Neural cell (in vitro differentiated cells): ENCODE data around the gene RAB39B. TPM values are rescaled to one million over a fixed set of nuclear protein-coding genes. Genes with fewer than 3 reads are reported as not detected.

ENCODE experiments used
- H2AFZ ChIP-seq: fragments of 200-600, 300-800 bp; sonication (generic), shearing (Covaris generic); 2 replicates; pipeline ENCODE4 v1.6.0; 2014; ENCODE audit warnings: low read depth, mild to moderate bottlenecking, antibody characterized with exemption, low read length, moderate library complexity
- H3F3A ChIP-seq: fragments of 200-600 bp; shearing (Covaris generic); 2 replicates; pipeline ENCODE4 v1.6.1; 2016; ENCODE audit warnings: mild to moderate bottlenecking, moderate library complexity, mixed read lengths, antibody characterized with exemption, low read length; ENCODE audit not compliant: insufficient read depth, poor library complexity, severe bottlenecking
- H3K27ac ChIP-seq: fragments of 200-600, 300-800 bp; sonication (generic), shearing (Covaris generic); 2 replicates; pipeline ENCODE4 v1.5.1; 2014; ENCODE audit warnings: mild to moderate bottlenecking, low read length, moderate library complexity
- H3K27me3 ChIP-seq: fragments of 300-800, 200-600 bp; sonication (generic), shearing (Covaris generic); 2 replicates; pipeline ENCODE4 v1.6.0; 2014; ENCODE audit warnings: mild to moderate bottlenecking, low read depth, low read length, moderate library complexity; ENCODE audit not compliant: insufficient read depth
- H3K36me3 ChIP-seq: fragments of 300-800, 200-600 bp; sonication (generic), shearing (Covaris generic); 2 replicates; pipeline ENCODE4 v1.5.1; 2014; ENCODE audit warnings: mild to moderate bottlenecking, antibody characterized with exemption, low read length, moderate library complexity; ENCODE audit not compliant: insufficient read depth
- H3K4me2 ChIP-seq: fragments of 300-800, 200-600 bp; sonication (generic), shearing (Covaris generic); 2 replicates; pipeline ENCODE4 v1.6.0; 2014; ENCODE audit warnings: mild to moderate bottlenecking, low read length
- H3K4me3 ChIP-seq: fragments of 300-800, 200-600 bp; sonication (generic), shearing (Covaris generic); 2 replicates; pipeline ENCODE4 v1.5.1; 2014; ENCODE audit warnings: mild to moderate bottlenecking, low read length, moderate library complexity
- H3K79me2 ChIP-seq: fragments of 200-600 bp; shearing (Covaris generic); replicated peaks from 2 replicates; pipeline ENCODE4 v1.6.0; 2014; ENCODE audit warnings: mild to moderate bottlenecking, low read length, moderate library complexity; ENCODE audit not compliant: insufficient read depth
- H3K9ac ChIP-seq: fragments of 300-800, 200-600 bp; sonication (generic), shearing (Covaris generic); 2 replicates; pipeline ENCODE4 v1.6.1; 2016; ENCODE audit warnings: mild to moderate bottlenecking, low read length, mixed read lengths
- H3K9me2 ChIP-seq: fragments of 200-600 bp; shearing (Covaris generic); 2 replicates; pipeline ENCODE4 v1.6.1; 2016; ENCODE audit warnings: mild to moderate bottlenecking, low read length, mixed read lengths; ENCODE audit not compliant: insufficient read depth
- H3K9me3 ChIP-seq: fragments of 200-600, 300-800 bp; sonication (generic), shearing (Covaris generic); 2 replicates; pipeline ENCODE4 v1.6.1; 2016; ENCODE audit warnings: mild to moderate bottlenecking, mixed run types, low read length, moderate library complexity, mixed read lengths
- H4K20me1 ChIP-seq: fragments of 200-600 bp; shearing (Covaris generic); 2 replicates; pipeline ENCODE4 v1.6.1; 2016; ENCODE audit warnings: mild to moderate bottlenecking, mixed run types; ENCODE audit not compliant: insufficient read depth
- EP300 ChIP-seq: fragments of 450-650 bp; conservative IDR thresholded peaks from 2 replicates; pipeline ENCODE4 v1.6.1; 2014; ENCODE audit warnings: antibody characterized with exemption, mild to moderate bottlenecking, moderate library complexity; ENCODE audit not compliant: poor library complexity, severe bottlenecking
- EZH2 ChIP-seq: fragments of 200-600, 300-800 bp; shearing (Covaris generic), sonication (generic); IDR thresholded peaks from 2 replicates; pipeline ENCODE4 v1.6.1; 2014; ENCODE audit warnings: antibody characterized with exemption, low read length, borderline replicate concordance, mild to moderate bottlenecking; ENCODE audit not compliant: insufficient read depth, poor library complexity, severe bottlenecking
- MXI1 ChIP-seq: fragments of 450-650 bp; conservative IDR thresholded peaks from 2 replicates; pipeline ENCODE4 v1.6.1; 2014; ENCODE audit warnings: antibody characterized with exemption, mild to moderate bottlenecking; ENCODE audit not compliant: poor library complexity, severe bottlenecking
- POLR2AphosphoS5 ChIP-seq: IDR thresholded peaks from 2 replicates; pipeline ENCODE4 v1.6.1; 2012
- RAD21 ChIP-seq: fragments of 450-650 bp; conservative IDR thresholded peaks from 2 replicates; pipeline ENCODE4 v1.6.1; 2014; ENCODE audit warnings: antibody characterized with exemption, mild to moderate bottlenecking, moderate library complexity
- SMC3 ChIP-seq: fragments of 450-650 bp; conservative IDR thresholded peaks from 2 replicates; pipeline ENCODE4 v1.6.1; 2014; ENCODE audit warnings: antibody characterized with exemption, mild to moderate bottlenecking, moderate library complexity; ENCODE audit not compliant: poor library complexity
- TAF1 ChIP-seq: IDR thresholded peaks from 2 replicates; pipeline ENCODE4 v1.6.1; 2012; ENCODE audit warnings: low read depth
- polyA plus RNA-seq: library from polyadenylated mRNA; depleted of rRNA; stranded (reverse); fragments of >200 nt; gene quantifications from 2 replicates; pipeline ENCODE4 v1.2.3, GENCODE V29; 2014
- TF ChIP-seq, protein P1 (sequence below): fragments of 450-650 bp; IDR thresholded peaks from 2 replicates; pipeline ENCODE4 v1.5.1; 2014; ENCODE audit warnings: antibody characterized with exemption, mild to moderate bottlenecking, moderate library complexity; ENCODE audit not compliant: poor library complexity, severe bottlenecking
- TF ChIP-seq, protein P2 (sequence below): IDR thresholded peaks from 2 replicates; pipeline ENCODE4 v1.6.1; 2012; ENCODE audit warnings: borderline replicate concordance

The RAB39B gene
- polyA plus RNA-seq, 1 donor from 2014 or later: 27.4 TPM

DNA sequence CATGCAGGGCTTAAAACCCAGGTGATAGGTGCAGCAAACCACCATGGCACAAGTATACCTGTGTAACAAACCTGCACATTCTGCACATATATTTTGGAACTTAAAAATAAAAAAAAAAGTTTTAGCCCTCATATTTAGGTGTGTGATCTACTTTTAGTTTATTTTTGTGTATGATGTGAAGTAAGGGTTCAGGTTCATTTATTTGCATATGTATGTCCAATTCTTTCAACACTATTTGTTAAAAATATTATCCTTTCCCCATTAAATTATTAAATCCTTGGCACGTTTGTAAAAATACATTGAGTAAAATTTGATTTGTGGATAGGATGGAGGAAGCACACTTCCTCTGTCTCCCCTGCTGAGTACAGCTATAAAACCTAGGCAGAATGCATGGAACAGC, 12.9 kb downstream of the RAB39B start:
- H3K9me2 ChIP-seq: no peaks in the 10 kb centered on the region
- H3K9ac ChIP-seq: no peak overlapping the region
- H3K9me3 ChIP-seq: no peaks in the 10 kb centered on the region
- no peak for TF ChIP-seq POLR2AphosphoS5
- no peak for TF ChIP-seq RAD21
- TF ChIP-seq EP300: no peak
- TF ChIP-seq SMC3: no peak
- TF ChIP-seq, protein P1, sequence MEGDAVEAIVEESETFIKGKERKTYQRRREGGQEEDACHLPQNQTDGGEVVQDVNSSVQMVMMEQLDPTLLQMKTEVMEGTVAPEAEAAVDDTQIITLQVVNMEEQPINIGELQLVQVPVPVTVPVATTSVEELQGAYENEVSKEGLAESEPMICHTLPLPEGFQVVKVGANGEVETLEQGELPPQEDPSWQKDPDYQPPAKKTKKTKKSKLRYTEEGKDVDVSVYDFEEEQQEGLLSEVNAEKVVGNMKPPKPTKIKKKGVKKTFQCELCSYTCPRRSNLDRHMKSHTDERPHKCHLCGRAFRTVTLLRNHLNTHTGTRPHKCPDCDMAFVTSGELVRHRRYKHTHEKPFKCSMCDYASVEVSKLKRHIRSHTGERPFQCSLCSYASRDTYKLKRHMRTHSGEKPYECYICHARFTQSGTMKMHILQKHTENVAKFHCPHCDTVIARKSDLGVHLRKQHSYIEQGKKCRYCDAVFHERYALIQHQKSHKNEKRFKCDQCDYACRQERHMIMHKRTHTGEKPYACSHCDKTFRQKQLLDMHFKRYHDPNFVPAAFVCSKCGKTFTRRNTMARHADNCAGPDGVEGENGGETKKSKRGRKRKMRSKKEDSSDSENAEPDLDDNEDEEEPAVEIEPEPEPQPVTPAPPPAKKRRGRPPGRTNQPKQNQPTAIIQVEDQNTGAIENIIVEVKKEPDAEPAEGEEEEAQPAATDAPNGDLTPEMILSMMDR: no peak
- TF ChIP-seq TAF1: no peak
- TF ChIP-seq, protein P2, sequence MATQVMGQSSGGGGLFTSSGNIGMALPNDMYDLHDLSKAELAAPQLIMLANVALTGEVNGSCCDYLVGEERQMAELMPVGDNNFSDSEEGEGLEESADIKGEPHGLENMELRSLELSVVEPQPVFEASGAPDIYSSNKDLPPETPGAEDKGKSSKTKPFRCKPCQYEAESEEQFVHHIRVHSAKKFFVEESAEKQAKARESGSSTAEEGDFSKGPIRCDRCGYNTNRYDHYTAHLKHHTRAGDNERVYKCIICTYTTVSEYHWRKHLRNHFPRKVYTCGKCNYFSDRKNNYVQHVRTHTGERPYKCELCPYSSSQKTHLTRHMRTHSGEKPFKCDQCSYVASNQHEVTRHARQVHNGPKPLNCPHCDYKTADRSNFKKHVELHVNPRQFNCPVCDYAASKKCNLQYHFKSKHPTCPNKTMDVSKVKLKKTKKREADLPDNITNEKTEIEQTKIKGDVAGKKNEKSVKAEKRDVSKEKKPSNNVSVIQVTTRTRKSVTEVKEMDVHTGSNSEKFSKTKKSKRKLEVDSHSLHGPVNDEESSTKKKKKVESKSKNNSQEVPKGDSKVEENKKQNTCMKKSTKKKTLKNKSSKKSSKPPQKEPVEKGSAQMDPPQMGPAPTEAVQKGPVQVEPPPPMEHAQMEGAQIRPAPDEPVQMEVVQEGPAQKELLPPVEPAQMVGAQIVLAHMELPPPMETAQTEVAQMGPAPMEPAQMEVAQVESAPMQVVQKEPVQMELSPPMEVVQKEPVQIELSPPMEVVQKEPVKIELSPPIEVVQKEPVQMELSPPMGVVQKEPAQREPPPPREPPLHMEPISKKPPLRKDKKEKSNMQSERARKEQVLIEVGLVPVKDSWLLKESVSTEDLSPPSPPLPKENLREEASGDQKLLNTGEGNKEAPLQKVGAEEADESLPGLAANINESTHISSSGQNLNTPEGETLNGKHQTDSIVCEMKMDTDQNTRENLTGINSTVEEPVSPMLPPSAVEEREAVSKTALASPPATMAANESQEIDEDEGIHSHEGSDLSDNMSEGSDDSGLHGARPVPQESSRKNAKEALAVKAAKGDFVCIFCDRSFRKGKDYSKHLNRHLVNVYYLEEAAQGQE: no peak
- TF ChIP-seq EZH2: no peak
- no peak for TF ChIP-seq MXI1
- H3K4me2 ChIP-seq: no peak overlapping the region
- no peak overlapping the region for H2AFZ ChIP-seq
- H3K79me2 ChIP-seq: no peaks in the 10 kb centered on the region
- H3K27me3 ChIP-seq: no peaks in the 10 kb centered on the region
- no peaks in the 10 kb centered on the region for H3F3A ChIP-seq
- H3K36me3 ChIP-seq: no peaks in the 10 kb centered on the region
- H3K4me3 ChIP-seq: no peak overlapping the region
- H4K20me1 ChIP-seq: no peaks in the 10 kb centered on the region
- H3K27ac ChIP-seq: no peak overlapping the region

DNA sequence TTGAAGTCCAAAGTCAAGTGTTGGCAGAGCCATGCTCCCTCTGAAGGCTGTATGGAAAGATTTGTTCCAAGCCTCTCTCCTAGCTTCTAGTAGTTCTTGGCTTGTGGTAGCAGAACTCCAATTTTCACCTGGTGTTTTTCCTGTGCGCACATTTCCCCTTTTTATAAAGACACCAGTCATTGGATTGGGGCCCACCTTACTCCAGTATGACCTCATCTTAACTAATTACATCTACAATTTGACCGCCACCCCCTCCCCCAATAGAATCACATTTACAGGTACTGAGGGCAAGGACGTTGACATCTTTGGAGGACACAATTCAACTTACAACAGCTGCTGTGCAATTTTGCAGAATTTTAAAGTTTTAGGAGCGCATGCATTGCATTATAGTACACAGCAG, 16.8 kb downstream of the RAB39B start:
- Histone ChIP-seq H3K27me3 (no peaks in the 10 kb centered on the region), H3K9me3 (no peaks in the 10 kb centered on the region), H3K79me2 (no peaks in the 10 kb centered on the region), H2AFZ (no peak overlapping the region), H3F3A (no peaks in the 10 kb centered on the region), H3K9ac (no peak overlapping the region), H3K27ac (no peak overlapping the region), H3K36me3 (no peaks in the 10 kb centered on the region), H4K20me1 (no peaks in the 10 kb centered on the region), H3K9me2 (no peaks in the 10 kb centered on the region), H3K4me2 (no peak overlapping the region), H3K4me3 (no peak overlapping the region)
- TF ChIP-seq TAF1 (no peak), EP300 (no peak), EZH2 (no peak), RAD21 (no peak), SMC3 (no peak), POLR2AphosphoS5 (no peak), MXI1 (no peak)
- TF ChIP-seq, protein P2: no peak
- TF ChIP-seq, protein P1: no peak
